GM19193 (cell line): ENCODE results near the gene ATP6V0B.

Experiments
- POLR2A ChIP-seq: IDR thresholded peaks from 4 replicates; pipeline ENCODE4 v1.6.1; 2011; ENCODE audit not compliant: insufficient read depth, insufficient read length; ENCODE audit errors: extremely low read depth

Gene ATP6V0B

DNA sequence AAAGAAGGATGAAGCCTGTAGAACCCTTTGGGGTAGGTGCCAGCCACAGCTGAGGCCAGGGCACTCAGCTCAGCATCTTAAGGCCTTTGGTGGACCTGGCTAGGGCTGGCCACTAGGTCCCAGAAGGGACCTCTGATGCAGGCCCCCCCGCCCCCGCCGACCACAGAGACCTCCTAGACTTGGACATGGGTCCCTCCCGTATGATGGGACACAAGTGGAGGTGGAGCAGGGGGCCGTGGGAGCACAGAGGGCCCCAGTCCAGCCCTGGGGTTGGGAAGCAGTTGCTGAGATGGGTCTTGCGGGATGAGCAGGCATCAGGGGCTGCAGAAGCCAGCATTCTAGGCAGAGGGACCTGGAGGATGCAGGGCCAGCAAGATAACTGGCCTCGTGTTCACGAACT is 7.5 kb downstream of the ATP6V0B start:
- TF ChIP-seq POLR2A: no peak

DNA sequence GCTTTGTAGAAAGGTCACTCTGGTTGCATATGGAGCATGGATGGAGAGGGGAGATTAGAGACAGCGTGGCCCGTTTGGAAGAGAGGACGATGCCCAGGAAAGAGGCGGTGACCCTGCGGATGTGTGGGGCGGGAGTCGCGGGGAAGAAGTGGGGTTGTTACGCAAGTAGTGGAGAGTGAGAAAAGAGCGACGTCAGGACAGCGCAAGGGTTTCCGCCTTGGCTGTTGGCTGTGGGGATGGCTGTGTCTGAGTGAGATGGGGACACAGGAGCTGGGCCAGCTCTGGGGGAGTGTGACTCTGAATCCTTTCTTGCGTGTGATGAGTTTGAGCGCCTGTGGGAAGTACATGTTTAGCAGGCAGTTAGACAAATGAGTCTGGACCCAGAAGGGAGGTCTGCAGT is 8.0 kb downstream of the ATP6V0B start:
- TF ChIP-seq POLR2A: no peak

- no peak for TF ChIP-seq POLR2A
Observed at GRCh38 chr1:43983253-43983899, 8.6 kb downstream of the ATP6V0B start.

GRCh38 chr1:43984855-43985254 is 10.1 kb downstream of the ATP6V0B start:
- TF ChIP-seq POLR2A: no peak

DNA sequence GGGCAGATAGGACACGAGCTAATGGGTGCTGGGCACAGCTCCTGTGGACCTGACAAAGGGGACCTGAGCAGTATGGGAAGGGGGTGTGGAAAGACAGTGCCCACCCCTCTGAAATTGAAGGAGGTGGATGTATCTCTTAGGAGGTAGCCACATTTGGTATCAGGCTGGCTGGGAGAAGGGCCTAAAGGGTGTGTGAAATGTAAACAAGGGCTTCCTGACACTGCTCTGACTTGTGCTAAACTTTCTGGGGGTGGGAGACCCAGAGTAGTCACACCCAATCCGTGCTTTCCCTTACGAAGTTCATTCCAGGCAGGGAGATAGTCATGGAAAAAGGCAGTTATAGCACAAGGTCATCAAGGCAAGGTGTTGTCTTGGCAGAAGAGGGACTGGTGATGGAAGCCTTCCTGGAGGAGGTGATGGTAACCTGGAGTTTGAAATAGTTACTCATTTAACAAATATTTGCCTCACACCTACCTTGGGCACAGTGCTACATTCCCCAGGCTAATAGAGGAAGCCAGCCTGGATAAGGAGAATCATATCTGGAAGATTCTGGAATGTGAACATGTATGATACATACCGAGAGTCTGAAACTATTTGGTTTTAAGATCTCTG is 11.3 kb downstream of the ATP6V0B start:
- no peak for TF ChIP-seq POLR2A

GRCh38 chr1:43986712-43987111 is 12.0 kb downstream of the ATP6V0B start:
- TF ChIP-seq POLR2A: no peak

DNA sequence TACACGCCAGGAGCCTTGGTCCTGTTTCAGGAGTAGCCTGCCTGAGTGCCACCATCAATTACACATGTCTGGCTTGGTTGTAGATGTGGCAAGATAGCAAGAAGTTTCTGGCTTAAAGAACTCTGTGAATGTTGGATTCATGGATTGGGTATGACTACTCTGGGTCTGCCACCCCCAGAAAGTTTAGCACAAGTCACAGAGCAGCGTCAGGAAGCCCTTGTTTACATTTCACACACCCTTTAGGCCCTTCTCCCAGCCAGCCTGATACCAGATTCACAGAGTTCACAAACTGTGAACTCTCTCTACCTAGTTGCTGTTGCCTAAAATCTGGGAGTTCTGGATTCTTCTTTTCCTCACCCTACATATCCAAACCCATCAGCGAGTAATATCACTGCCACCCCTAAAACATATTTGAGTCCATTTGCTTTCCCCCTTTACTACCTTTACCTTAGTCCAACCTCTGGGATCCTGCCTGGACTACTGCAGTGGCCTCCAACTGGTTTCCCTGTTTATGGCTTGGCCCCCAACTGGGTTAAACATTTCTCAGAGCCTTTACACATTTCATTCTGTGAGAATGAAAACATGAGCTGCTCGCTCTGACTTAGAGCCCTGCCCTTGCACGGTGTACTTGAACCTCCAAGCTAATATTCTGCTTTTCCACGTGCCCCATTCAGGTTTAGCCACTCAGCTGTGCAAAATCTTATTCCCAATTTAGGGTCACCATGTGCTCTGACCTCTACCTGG is 12.6 kb downstream of the ATP6V0B start:
- TF ChIP-seq POLR2A: no peak

DNA sequence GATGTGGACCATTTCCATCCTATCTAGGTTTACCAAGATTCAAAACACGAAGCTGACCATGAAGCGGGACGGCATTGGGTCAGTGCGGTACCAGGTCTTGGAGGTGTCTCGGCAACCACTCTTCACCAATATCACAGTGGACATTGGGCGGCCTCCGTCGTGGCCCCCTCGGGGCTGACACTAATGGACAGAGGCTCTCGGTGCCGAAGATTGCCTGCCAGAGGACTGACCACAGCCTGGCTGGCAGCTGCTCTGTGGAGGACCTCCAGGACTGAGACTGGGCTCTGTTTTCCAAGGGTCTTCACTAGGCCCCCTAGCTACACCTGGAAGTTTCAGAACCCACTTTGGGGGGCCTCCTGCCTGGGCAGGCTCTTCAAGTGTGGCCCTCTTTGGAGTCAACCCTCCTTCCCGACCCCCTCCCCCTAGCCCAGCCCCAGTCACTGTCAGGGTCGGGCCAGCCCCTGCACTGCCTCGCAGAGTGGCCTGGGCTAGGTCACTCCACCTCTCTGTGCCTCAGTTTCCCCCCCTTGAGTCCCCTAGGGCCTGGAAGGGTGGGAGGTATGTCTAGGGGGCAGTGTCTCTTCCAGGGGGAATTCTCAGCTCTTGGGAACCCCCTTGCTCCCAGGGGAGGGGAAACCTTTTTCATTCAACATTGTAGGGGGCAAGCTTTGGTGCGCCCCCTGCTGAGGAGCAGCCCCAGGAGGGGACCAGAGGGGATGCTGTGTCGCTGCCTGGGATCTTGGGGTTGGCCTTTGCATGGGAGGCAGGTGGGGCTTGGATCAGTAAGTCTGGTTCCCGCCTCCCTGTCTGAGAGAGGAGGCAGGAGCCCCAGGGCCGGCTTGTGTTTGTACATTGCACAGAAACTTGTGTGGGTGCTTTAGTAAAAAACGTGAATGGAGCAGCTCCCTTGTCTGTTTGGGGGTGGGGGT is 15.8 kb downstream of the ATP6V0B start:
- no peak for TF ChIP-seq POLR2A

DNA sequence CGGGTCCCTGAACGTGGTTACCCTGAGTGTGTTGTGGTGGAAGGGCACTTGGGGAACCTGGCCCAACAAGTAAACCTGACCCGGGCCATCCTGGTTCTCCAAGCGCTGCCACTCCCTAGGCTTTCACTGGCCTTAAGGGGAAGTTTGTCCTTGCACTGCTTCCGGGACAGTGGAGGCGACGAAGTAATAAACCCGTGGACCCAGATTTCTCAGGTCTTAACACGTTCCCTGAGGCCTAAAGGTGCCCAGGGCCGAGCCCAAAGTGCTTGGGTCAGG is 16.4 kb downstream of the ATP6V0B start:
- no peak for TF ChIP-seq POLR2A

DNA sequence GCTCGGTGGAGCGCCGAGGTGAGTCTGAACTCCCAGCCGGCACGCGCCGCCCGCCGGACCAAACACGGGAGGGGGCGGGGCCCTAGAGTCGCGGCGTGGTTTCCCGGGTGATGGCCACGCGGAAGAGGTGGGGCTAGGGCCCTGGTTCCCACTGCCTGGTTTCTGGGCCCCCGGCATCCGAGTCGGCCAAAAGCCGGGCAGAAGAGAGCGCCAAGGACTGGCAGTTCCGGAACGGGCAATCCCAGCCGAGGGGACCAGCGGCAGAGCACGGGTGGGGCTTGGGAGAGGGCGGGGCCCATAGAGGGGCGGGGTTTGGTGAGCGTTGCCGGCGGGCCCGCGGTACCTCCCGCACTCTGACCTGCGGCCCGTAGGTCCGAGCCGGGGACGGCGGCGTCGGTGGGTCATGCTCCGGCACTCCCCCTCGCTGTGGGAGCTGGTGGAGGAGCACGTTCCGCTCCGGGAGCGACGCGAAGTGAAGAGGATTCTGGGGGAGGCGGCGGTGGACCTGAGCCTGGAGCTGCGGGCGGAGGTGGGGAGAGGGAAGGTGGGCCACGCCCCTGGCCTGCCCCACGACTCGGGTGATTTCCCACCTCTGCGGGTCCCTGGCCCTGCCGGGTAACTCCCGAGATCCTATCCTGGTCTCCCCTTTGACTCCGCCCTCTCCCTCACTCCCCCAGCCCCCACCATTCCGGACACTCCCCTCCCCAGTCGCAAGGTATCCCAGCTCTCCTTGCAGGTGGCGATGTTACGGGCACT is 16.9 kb downstream of the ATP6V0B start, which contains the start of gene CCDC24:
TSS of gene CCDC24 (plus strand) at position 124 of the 756 bp plus-strand sequence. CDS start at position 404, 280 bp downstream.
- TF ChIP-seq POLR2A: peak; percentile 26

DNA sequence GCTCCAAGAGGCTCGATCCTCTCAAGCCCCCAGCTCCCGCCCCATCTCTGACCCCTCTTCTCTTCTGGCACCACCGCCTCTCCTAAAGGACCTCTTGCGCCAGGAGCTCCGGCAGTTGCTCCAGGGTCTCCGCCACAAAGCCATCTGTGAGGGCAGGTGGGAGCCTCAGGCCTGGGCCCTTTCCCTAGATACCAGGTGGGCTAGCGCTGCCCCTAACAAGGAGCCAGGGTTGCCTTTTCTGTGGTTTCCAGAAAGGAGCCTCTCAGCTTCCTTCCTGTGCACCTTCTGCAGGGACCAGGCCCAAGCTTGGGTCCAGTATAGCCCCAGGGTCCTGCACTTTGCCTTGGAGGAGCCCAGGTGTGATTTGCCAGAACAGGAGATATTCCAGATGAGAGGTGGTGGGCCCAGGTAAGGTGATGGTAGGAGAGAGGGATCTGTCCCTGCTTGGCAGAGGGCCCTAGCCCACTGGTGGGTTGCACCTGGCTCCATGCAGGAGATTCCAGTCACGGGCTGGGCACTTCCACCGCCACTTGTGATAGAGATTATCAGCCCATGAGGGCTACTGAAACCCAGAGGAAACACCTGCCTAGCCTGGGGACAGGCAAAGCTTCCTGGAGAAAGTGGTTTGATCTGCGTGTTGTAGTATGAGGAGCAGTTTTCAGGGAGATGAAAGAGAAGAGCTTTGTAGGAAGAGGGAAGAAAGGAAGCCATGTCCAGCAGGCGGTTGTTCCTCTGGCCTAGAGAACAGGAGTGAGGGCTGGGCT is 17.7 kb downstream of the ATP6V0B start:
- no peak for TF ChIP-seq POLR2A

DNA sequence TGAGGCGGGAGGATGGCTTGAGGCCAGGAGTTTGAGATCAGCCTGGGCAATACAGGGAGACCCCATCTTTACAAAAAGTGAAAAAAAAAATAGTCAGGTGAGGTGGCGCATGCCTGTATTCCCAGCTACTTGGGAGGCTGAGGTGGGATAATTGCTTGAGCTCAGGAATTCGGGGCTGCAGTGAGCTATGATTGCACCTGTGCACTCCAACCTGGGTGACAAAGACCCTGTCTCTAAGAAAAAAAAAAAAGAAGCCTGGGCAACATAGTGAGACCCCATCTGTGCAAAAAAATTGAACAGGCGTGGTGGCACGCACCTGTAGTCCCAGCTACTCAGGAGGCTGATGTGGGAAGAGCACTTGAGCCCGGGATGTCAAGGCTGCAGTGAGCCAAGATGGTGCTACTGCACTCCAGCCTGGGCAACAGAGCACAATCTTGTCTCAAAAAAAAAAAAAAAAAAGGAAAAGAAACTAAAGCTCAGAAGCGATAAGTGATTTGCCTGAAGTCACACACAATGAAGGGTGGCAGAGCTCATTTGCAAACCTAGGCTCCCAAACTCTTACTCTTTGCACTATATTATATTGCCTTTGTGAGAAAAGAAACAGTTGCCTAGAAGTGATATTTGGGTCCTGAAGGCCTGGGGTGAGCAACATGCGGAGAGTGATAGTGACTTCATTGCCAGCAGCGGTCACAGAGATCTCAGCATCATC is 18.6 kb downstream of the ATP6V0B start:
- TF ChIP-seq POLR2A: no peak

DNA sequence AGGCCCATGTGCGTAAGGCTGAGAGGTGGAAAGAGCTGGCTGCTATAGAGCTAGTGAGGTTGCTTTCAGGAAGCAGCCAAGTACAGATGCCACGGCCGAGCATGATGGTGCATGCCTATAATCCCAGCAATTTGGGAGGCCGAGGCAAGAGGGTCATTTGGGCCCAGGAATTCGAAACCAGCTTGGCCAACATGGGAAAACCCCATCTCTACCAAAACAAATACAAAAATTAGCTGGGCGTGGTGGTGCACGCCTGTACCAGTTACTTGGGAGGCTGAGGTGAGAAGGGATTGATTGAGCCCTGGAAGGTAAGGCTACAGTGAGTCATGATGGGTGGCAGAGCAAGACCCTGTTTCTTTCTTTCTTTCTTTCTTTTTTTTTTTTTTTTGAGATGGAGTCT is 19.3 kb downstream of the ATP6V0B start:
- TF ChIP-seq POLR2A: no peak
